ENCODE results near the gene DCAF5.

Gene DCAF5

DNA sequence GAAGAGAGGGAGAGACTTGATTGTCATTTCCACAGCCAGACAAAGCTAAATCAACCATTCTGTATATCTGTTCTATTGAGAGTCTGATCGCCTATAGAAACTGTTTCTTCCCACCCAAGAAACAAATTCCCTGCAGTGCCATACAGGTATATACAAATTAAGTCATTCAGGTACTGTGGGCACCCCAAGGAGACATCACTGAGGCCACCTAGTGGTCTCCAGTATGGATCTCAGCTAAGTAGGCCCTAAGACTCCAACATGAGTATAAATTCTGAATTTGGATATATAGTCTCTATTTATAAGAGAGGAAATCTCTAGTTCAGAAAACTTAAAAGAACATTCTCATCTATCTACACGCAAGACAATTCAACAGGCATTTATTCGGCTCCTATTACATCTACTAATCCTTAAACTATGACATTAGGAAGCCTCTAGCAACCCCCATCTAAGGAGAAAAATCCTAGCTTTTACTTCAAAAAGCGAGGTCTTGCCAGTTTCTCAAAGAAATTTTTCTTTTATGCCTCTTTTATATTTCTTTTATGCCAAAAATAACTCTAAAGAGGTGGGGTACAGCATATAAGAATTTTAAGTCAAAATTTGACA lies 62.6 kb downstream of the DCAF5 start:
- peaks cover 6% of the 10 kb centered on the region for H3K36me3 ChIP-seq
- TF ChIP-seq, protein P1, sequence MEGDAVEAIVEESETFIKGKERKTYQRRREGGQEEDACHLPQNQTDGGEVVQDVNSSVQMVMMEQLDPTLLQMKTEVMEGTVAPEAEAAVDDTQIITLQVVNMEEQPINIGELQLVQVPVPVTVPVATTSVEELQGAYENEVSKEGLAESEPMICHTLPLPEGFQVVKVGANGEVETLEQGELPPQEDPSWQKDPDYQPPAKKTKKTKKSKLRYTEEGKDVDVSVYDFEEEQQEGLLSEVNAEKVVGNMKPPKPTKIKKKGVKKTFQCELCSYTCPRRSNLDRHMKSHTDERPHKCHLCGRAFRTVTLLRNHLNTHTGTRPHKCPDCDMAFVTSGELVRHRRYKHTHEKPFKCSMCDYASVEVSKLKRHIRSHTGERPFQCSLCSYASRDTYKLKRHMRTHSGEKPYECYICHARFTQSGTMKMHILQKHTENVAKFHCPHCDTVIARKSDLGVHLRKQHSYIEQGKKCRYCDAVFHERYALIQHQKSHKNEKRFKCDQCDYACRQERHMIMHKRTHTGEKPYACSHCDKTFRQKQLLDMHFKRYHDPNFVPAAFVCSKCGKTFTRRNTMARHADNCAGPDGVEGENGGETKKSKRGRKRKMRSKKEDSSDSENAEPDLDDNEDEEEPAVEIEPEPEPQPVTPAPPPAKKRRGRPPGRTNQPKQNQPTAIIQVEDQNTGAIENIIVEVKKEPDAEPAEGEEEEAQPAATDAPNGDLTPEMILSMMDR (IDR thresholded peaks at IDR 0.05) = peak; percentile 69

DNA sequence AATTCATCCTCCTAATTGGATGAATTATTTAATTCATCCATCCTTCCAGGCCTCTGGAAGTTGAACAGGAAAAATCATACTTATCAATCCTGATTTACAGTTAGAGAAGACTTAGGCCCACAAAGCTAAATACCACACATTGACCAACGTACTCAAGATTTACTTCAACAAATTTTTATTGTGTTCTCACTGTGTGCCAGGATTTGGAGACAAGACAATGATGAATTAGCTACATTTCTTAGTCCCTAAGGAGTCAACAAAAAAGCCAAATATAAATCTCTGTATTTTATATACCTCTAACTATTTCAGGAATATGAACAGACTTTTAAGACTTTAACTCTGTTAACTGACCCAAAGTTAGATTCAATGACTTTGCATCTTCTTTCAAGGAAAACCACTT lies 63.9 kb downstream of the DCAF5 start:
- H3K4me3 ChIP-seq (ENCODE audit: low read depth in 1 of 2, low read length in 1 of 2) = no peak overlapping the region
- H3K27me3 ChIP-seq = no peaks in the 10 kb centered on the region
- no peaks in the 10 kb centered on the region for H3K9me3 ChIP-seq
- H3K27ac ChIP-seq = peak overlapping the region; percentile 1
- TF ChIP-seq, protein P1 (IDR thresholded peaks at IDR 0.05) = no peak
- peaks cover 29 to 35% of the 10 kb centered on the region in 2 experiments for H3K4me1 ChIP-seq (ENCODE audit: control insufficient read depth in 1 of 2, insufficient read depth in 1 of 2, low read depth in 1 of 2, low read length in 1 of 2)
- H3K36me3 ChIP-seq = peaks cover 6% of the 10 kb centered on the region

More for the DNA sequence above, 62.6 kb downstream of the DCAF5 start:
- no peaks in the 10 kb centered on the region for H3K9me3 ChIP-seq
- peaks cover 23 to 28% of the 10 kb centered on the region in 2 experiments for H3K4me1 ChIP-seq (ENCODE audit: control insufficient read depth in 1 of 2, insufficient read depth in 1 of 2, low read depth in 1 of 2, low read length in 1 of 2)
- H3K27ac ChIP-seq = no peak overlapping the region
- H3K4me3 ChIP-seq (ENCODE audit: low read depth in 1 of 2, low read length in 1 of 2) = no peak overlapping the region
- H3K27me3 ChIP-seq = no peaks in the 10 kb centered on the region

DNA sequence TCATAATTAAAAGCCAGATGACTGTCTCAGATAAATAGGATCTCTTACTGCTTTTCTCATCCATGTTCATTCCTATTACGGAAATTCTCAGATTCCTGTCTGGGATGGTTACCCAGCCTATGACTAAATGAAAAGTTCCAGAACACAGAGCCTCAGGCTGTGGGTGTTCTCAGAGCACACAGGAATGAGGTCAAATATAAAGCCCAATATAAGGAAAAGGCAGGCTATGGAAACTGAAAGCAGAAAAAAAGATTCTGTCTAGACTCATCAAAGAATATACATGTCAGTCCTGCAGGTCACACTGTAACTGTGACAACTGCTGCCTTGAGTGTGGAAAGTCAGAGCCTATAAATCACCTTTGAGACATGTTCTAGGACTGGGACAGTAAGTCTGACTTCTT lies 64.3 kb downstream of the DCAF5 start:
- TF ChIP-seq, protein P1 (IDR thresholded peaks at IDR 0.05) = no peak
- Histone ChIP-seq H3K9me3 (no peaks in the 10 kb centered on the region), H3K4me3 (ENCODE audit: low read depth in 1 of 2, low read length in 1 of 2) (no peak overlapping the region), H3K4me1 (ENCODE audit: control insufficient read depth in 1 of 2, insufficient read depth in 1 of 2, low read depth in 1 of 2, low read length in 1 of 2) (peaks cover 33 to 40% of the 10 kb centered on the region in 2 experiments), H3K27ac (no peak overlapping the region), H3K27me3 (no peaks in the 10 kb centered on the region), H3K36me3 (peaks cover 6% of the 10 kb centered on the region)

DNA sequence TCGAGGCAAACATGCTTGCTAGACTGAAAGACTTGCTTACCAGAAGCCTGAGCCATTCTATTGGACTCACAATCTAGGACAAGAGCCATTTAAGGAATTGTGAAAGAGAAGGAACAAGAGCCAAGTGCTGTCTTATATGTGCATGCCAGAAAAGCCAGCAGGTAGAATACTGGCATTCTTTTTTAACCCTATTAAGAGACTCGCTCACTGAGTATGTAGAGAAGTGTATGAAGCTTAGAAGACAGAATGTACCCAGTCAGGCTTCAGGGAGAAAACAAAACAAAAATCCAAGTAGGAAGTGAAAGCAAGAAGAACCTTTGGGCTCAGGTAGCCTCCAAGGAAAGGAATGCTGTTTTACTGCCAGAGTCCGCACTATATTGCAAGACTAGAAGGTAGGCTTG lies 65.9 kb downstream of the DCAF5 start:
- peaks cover 48 to 55% of the 10 kb centered on the region in 2 experiments for H3K4me1 ChIP-seq (ENCODE audit: control insufficient read depth in 1 of 2, insufficient read depth in 1 of 2, low read depth in 1 of 2, low read length in 1 of 2)
- H3K4me3 ChIP-seq (ENCODE audit: low read depth in 1 of 2, low read length in 1 of 2) = no peak overlapping the region
- peaks cover 6% of the 10 kb centered on the region for H3K36me3 ChIP-seq
- peak overlapping the region; percentile 54 for H3K27ac ChIP-seq
- TF ChIP-seq, protein P1 (IDR thresholded peaks at IDR 0.05) = no peak
- H3K27me3 ChIP-seq = no peaks in the 10 kb centered on the region
- H3K9me3 ChIP-seq = no peaks in the 10 kb centered on the region

DNA sequence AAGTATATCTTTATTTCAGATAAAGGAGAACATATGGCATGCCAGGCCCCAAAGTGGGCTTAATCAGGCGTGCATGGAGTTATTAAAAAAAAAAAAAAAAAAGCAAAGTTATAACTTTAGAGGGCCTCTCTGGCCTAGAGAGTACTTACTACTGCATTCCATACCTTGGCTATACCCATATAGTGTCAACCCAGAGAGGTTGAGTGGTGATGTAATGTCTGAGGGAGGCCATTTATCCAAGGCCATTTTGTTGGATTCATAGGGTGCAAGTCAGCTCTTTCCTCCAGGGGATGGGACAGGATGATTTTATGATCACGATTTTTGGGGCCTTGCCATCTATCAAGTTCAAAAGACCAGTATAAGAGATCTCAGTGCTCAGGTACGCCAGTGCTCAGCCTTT lies 66.4 kb downstream of the DCAF5 start:
- no peaks in the 10 kb centered on the region for H3K9me3 ChIP-seq
- H3K36me3 ChIP-seq = peaks cover 5% of the 10 kb centered on the region
- TF ChIP-seq, protein P1 (IDR thresholded peaks at IDR 0.05) = no peak
- no peak overlapping the region for H3K27ac ChIP-seq
- no peaks in the 10 kb centered on the region for H3K27me3 ChIP-seq
- H3K4me1 ChIP-seq (ENCODE audit: control insufficient read depth in 1 of 2, insufficient read depth in 1 of 2, low read depth in 1 of 2, low read length in 1 of 2) = peaks cover 52 to 60% of the 10 kb centered on the region in 2 experiments
- no peak overlapping the region for H3K4me3 ChIP-seq (ENCODE audit: low read depth in 1 of 2, low read length in 1 of 2)

Data from neutrophil (primary cell).